Measurements from ENCODE around the gene SUPT20HL2. TPM values are rescaled to one million over a fixed set of nuclear protein-coding genes. Genes with fewer than 3 reads are reported as not detected.

Gene SUPT20HL2
- total RNA-seq, 1 experiment from 2014 or later: not detected

GRCh38 chrX:24276015-24276414 lies 37.9 kb downstream of the SUPT20HL2 start:
- ChIA-PET POLR2A (no interaction called here), CTCF (no interaction called here)
- DNase-seq: no peak
- Mint-ChIP-seq H3K27me3 (ENCODE audit: insufficient read depth, unreplicated experiment) (no peaks in the 10 kb centered on the region), H3K4me3 (ENCODE audit: unreplicated experiment) (no peak overlapping the region), H3K9me3 (ENCODE audit: unreplicated experiment) (no peaks in the 10 kb centered on the region), H3K36me3 (ENCODE audit: insufficient read depth, unreplicated experiment) (no peaks in the 10 kb centered on the region), H3K4me1 (ENCODE audit: low read depth, unreplicated experiment) (peaks cover 7% of the 10 kb centered on the region), H3K27ac (ENCODE audit: unreplicated experiment) (no peak overlapping the region)
- no peak for TF ChIP-seq CTCF (IDR thresholded peaks at IDR 0.05; ENCODE audit: insufficient read depth in 1 of 2, low read depth in 1 of 2, low read length in 1 of 2, severe bottlenecking in 1 of 2, unreplicated experiment in 1 of 2)
- intact Hi-C loops (cut with micrococcal nuclease; ENCODE audit: unreplicated experiment): no loop called here
- H3K4me1 ChIP-seq: no peaks in the 10 kb centered on the region
- no TSS peak for BruUV-seq (replicated peaks)
- H3K36me3 ChIP-seq (ENCODE audit: control insufficient read depth, insufficient read depth, low read length): no peaks in the 10 kb centered on the region
- no peak overlapping the region for H3K4me3 ChIP-seq (ENCODE audit: low read depth, low read length)
- no peaks in the 10 kb centered on the region for H3K9me3 ChIP-seq
- H3K27me3 ChIP-seq (replicated peaks; ENCODE audit: control insufficient read depth, insufficient read depth, low read length): no peaks in the 10 kb centered on the region

- BruUV-seq (replicated peaks): no TSS peak
- Mint-ChIP-seq H3K4me3 (ENCODE audit: unreplicated experiment) (no peak overlapping the region), H3K27ac (ENCODE audit: unreplicated experiment) (no peak overlapping the region), H3K36me3 (ENCODE audit: insufficient read depth, unreplicated experiment) (no peaks in the 10 kb centered on the region), H3K4me1 (ENCODE audit: low read depth, unreplicated experiment) (no peaks in the 10 kb centered on the region), H3K9me3 (ENCODE audit: unreplicated experiment) (no peaks in the 10 kb centered on the region), H3K27me3 (ENCODE audit: insufficient read depth, unreplicated experiment) (peaks cover 5% of the 10 kb centered on the region)
- ChIA-PET POLR2A (no interaction called here), CTCF (no interaction called here)
- no peaks in the 10 kb centered on the region for H3K36me3 ChIP-seq (ENCODE audit: control insufficient read depth, insufficient read depth, low read length)
- no peak overlapping the region for H3K4me3 ChIP-seq (ENCODE audit: low read depth, low read length)
- TF ChIP-seq CTCF (IDR thresholded peaks at IDR 0.05; ENCODE audit: insufficient read depth in 1 of 2, low read depth in 1 of 2, low read length in 1 of 2, severe bottlenecking in 1 of 2, unreplicated experiment in 1 of 2): no peak
- no peaks in the 10 kb centered on the region for H3K4me1 ChIP-seq
- intact Hi-C loops (cut with micrococcal nuclease; ENCODE audit: unreplicated experiment): no loop called here
- H3K27me3 ChIP-seq (replicated peaks; ENCODE audit: control insufficient read depth, insufficient read depth, low read length): no peaks in the 10 kb centered on the region; the same call in 1 of the 2 replicates
- no peak for DNase-seq
- H3K9me3 ChIP-seq: no peaks in the 10 kb centered on the region
Measured at GRCh38 chrX:24271262-24271661, 42.6 kb downstream of the SUPT20HL2 start.

GRCh38 chrX:24268786-24269185 lies 45.1 kb downstream of the SUPT20HL2 start:
- ChIA-PET CTCF (no interaction called here), POLR2A (no interaction called here)
- Histone ChIP-seq H3K4me3 (ENCODE audit: low read depth, low read length) (no peak overlapping the region), H3K4me1 (no peaks in the 10 kb centered on the region), H3K27me3 (replicated peaks; ENCODE audit: control insufficient read depth, insufficient read depth, low read length) (no peaks in the 10 kb centered on the region; the same call in 1 of the 2 replicates), H3K9me3 (no peaks in the 10 kb centered on the region), H3K36me3 (ENCODE audit: control insufficient read depth, insufficient read depth, low read length) (no peaks in the 10 kb centered on the region)
- no TSS peak for BruUV-seq (replicated peaks)
- intact Hi-C loops (cut with micrococcal nuclease; ENCODE audit: unreplicated experiment): no loop called here
- TF ChIP-seq CTCF (IDR thresholded peaks at IDR 0.05; ENCODE audit: insufficient read depth in 1 of 2, low read depth in 1 of 2, low read length in 1 of 2, severe bottlenecking in 1 of 2, unreplicated experiment in 1 of 2): no peak
- H3K4me1 Mint-ChIP-seq (ENCODE audit: low read depth, unreplicated experiment): no peaks in the 10 kb centered on the region
- H3K36me3 Mint-ChIP-seq (ENCODE audit: insufficient read depth, unreplicated experiment): no peaks in the 10 kb centered on the region
- H3K27me3 Mint-ChIP-seq (ENCODE audit: insufficient read depth, unreplicated experiment): peaks cover 5% of the 10 kb centered on the region
- DNase-seq: no peak
- H3K4me3 Mint-ChIP-seq (ENCODE audit: unreplicated experiment): no peak overlapping the region
- H3K27ac Mint-ChIP-seq (ENCODE audit: unreplicated experiment): no peak overlapping the region
- no peaks in the 10 kb centered on the region for H3K9me3 Mint-ChIP-seq (ENCODE audit: unreplicated experiment)
